CD4-positive, alpha-beta memory T cell (primary cell): ENCODE measurements around the gene ATP5MC2. TPM values are rescaled to one million over a fixed set of nuclear protein-coding genes. Genes with fewer than 3 reads are reported as not detected.
"Not testable (repeated sequence)": the region's sequence is repeated elsewhere in the genome, so short reads cannot be mapped to it uniquely, and the experiment has no call there.

Experiments
- CTCF ChIA-PET: fragments of 350-600 bp; sonication (Branson Sonifier 250); formaldehyde crosslinking; loops from one replicate; lab custom pipeline; 2021; ENCODE audit warnings: inconsistent platforms; ENCODE audit not compliant: partially characterized antibody; lab: Charles Lee
- POLR2A ChIA-PET: fragments of 350-600 bp; sonication (Branson Sonifier 250); formaldehyde crosslinking; loops from one replicate; lab custom pipeline; 2021; ENCODE audit not compliant: partially characterized antibody; lab: Charles Lee
- DNase-seq, 5 donors: peaks; one replicate each; pipeline versions ENCODE4 v3.0.0 to v3.0.0-alpha.2; 2020 to 2022; ENCODE audit warnings: mixed read lengths in 1 of 5
- H3K27ac ChIP-seq: one replicate; pipeline ENCODE4 v1.7.0; 2013; ENCODE audit warnings: low read depth, low read length
- H3K27me3 ChIP-seq: 2 replicates; pipeline ENCODE4 v1.7.0; 2013; ENCODE audit warnings: mild to moderate bottlenecking, low read length, moderate library complexity; ENCODE audit not compliant: insufficient read depth
- H3K36me3 ChIP-seq: 2 replicates; pipeline ENCODE4 v1.7.0; 2013; ENCODE audit warnings: mild to moderate bottlenecking, low read length, moderate library complexity; ENCODE audit not compliant: insufficient read depth
- H3K4me1 ChIP-seq: 2 replicates; pipeline ENCODE4 v1.7.0; 2013; ENCODE audit warnings: mild to moderate bottlenecking, low read length, moderate library complexity; ENCODE audit not compliant: insufficient read depth
- H3K4me3 ChIP-seq, 2 donors: one replicate each; pipeline ENCODE4 v1.7.0; 2013; ENCODE audit warnings: low read length in 2 of 2, mild to moderate bottlenecking in 1 of 2
- H3K9me3 ChIP-seq, 2 donors: one replicate each; pipeline ENCODE4 v1.7.0; 2013; ENCODE audit warnings: low read length in 2 of 2, control low read depth in 1 of 2; ENCODE audit not compliant: control insufficient read depth in 1 of 2
- H3K27ac Mint-ChIP-seq, 7 donors: one replicate each; pipeline ENCODE4 v1.8.0; 2020 to 2021; ENCODE audit warnings: mixed read lengths in 7 of 7, mild to moderate bottlenecking in 6 of 7, inconsistent platforms in 3 of 7, moderate library complexity in 3 of 7
- H3K27me3 Mint-ChIP-seq, 2 donors: one replicate each; pipeline ENCODE4 v1.8.0; 2020 to 2021; ENCODE audit warnings: mixed read lengths in 2 of 2
- H3K36me3 Mint-ChIP-seq, 2 donors: one replicate each; pipeline ENCODE4 v1.8.0; 2020 to 2021; ENCODE audit warnings: mixed read lengths in 2 of 2, inconsistent platforms in 1 of 2, mild to moderate bottlenecking in 1 of 2
- H3K4me1 Mint-ChIP-seq, 4 donors: one replicate each; pipeline ENCODE4 v1.8.0; 2020 to 2021; ENCODE audit warnings: mixed read lengths in 4 of 4, mild to moderate bottlenecking in 1 of 4
- H3K4me3 Mint-ChIP-seq, 8 donors: one replicate each; pipeline ENCODE4 v1.8.0; 2020 to 2021; ENCODE audit warnings: mixed read lengths in 8 of 8, mild to moderate bottlenecking in 7 of 8, moderate library complexity in 6 of 8, inconsistent platforms in 3 of 8
- H3K9me3 Mint-ChIP-seq, 8 donors: one replicate each; pipeline ENCODE4 v1.8.0; 2020 to 2021; ENCODE audit warnings: mixed read lengths in 8 of 8, mild to moderate bottlenecking in 5 of 8, inconsistent platforms in 3 of 8, moderate library complexity in 1 of 8
- intact Hi-C: fragments of 100-400 bp; cut with micrococcal nuclease; formaldehyde crosslinking; loops from one replicate; pipeline ENCODE4 v1.15.1; 2023
- polyA plus RNA-seq, 2 donors: library from polyadenylated mRNA; unstranded; fragments of 300-500 nt; fragmentation: Illumina TruSeq; gene quantifications; one replicate each; pipeline ENCODE4 v1.2.3, GENCODE V29; 2021
- total RNA-seq, 2 experiments: library from RNA; stranded (reverse); gene quantifications; one replicate each; pipeline ENCODE4 v1.2.3, GENCODE V29; 2021

ATP5MC2 gene
- total and polyA plus RNA-seq, 4 experiments from 2014 or later = 238 to 581 (median 382) TPM

DNA sequence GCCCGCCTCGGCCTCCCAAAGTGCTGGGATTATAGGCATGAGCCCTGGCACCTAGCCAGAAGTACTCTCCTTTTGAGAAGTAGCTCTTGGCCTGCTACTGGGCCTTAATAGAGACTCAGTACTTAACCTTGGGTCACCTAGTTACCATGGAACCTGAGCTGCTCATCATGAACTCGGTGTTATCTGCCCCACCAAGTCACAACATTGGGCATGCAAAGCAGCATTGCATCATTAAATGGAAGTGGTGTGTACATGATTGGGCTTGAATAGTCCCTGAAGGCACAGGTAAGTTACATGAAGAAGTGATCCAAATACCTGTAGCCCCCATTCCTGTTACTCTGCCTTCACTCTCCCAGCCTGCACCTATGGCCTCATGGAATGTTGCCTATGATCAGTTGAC, 31.8 kb downstream of the ATP5MC2 start:
- Histone ChIP-seq H3K9me3 (no peaks in the 10 kb centered on the region), H3K36me3 (no peaks in the 10 kb centered on the region), H3K4me1 (no peaks in the 10 kb centered on the region), H3K4me3 (no peak overlapping the region), H3K27ac (no peak overlapping the region), H3K27me3 (no peaks in the 10 kb centered on the region)
- no peaks in the 10 kb centered on the region for H3K4me1 Mint-ChIP-seq
- intact Hi-C loops = no loop called here
- peaks cover 0 to 3% (median 0%) of the 10 kb centered on the region in 8 donors for H3K9me3 Mint-ChIP-seq
- no peak for DNase-seq
- POLR2A ChIA-PET = no interaction called here
- H3K27ac Mint-ChIP-seq = no peak overlapping the region
- H3K27me3 Mint-ChIP-seq = no peaks in the 10 kb centered on the region
- CTCF ChIA-PET = no interaction called here
- no peaks in the 10 kb centered on the region for H3K36me3 Mint-ChIP-seq
- no peak overlapping the region for H3K4me3 Mint-ChIP-seq

DNA sequence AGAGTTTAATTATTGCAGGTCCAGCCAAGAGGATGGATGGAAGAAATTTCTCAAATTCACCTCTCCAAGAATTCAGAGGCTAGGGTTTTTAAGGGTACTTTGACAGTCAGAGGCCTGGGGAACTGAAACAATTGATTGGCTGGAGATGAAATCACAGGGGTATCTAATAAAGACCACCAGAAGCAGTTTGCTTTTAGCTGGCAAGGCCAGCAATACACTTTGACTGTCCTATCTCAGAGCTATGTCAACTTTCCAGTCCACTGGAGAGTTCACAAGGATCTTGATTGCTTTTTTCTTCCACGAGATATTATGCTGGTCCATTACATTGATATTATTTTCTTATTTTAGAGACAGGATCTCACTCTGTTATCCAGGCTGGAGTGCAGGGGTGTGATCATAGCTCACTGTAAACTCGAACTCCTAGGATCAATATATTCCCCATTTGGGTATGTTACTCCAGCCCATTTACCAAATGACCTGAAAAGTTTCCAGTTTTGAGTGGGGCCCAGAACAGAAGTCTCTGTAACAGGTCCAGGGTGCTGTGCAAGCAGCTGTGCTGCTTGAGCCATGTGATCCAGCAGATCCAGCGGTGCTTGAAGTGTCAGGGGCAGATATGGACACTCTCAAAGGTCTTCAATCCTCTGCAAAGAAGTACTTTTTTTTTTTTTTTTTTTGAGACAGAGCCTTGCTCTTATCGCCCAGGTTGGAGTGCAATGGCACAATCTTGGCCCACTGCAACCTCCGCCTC, 32.5 kb downstream of the ATP5MC2 start:
- Mint-ChIP-seq H3K4me1 (no peaks in the 10 kb centered on the region), H3K9me3 (peaks cover 0 to 3% (median 0%) of the 10 kb centered on the region in 8 donors), H3K36me3 (no peaks in the 10 kb centered on the region), H3K27ac (no peak overlapping the region), H3K27me3 (no peaks in the 10 kb centered on the region), H3K4me3 (no peak overlapping the region)
- no peaks in the 10 kb centered on the region for H3K4me1 ChIP-seq
- no peaks in the 10 kb centered on the region for H3K27me3 ChIP-seq
- no peaks in the 10 kb centered on the region for H3K36me3 ChIP-seq
- POLR2A ChIA-PET = no interaction called here
- no peak overlapping the region for H3K4me3 ChIP-seq
- DNase-seq = no peak
- intact Hi-C loops = no loop called here
- CTCF ChIA-PET = no interaction called here
- H3K27ac ChIP-seq = no peak overlapping the region
- H3K9me3 ChIP-seq = no peaks in the 10 kb centered on the region

DNA sequence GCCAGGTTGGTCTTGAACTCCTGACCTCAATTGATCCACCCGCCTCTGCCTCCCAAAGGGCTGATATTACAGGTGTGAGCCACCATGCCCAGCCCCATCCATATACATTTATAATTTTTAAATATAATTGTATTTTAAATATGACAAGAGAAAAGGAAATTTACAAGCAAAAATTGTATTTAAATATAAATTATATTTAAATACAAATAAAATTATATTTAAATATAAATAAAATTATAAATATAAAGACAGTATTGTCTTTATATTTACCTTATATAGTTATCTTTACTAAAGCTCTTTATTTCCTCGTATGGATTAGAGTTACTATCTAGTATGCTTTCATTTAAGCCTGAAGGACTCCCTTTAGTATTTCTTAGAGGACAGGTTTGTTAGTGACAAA, 37.8 kb downstream of the ATP5MC2 start:
- CTCF ChIA-PET = interaction anchor here (0.5 kb wide), 1 partner anchor 1344 kb away, joined by 3 read pairs; no protein-coding TSS in a partner anchor
- no peak overlapping the region for H3K4me3 Mint-ChIP-seq
- no peaks in the 10 kb centered on the region for H3K4me1 ChIP-seq
- intact Hi-C loops = no loop called here
- H3K9me3 ChIP-seq = no peaks in the 10 kb centered on the region
- no peaks in the 10 kb centered on the region for H3K27me3 ChIP-seq
- POLR2A ChIA-PET = interaction anchor here (0.5 kb wide), 1 partner anchor 265 kb away, joined by 3 read pairs; no protein-coding TSS in a partner anchor
- DNase-seq = no peak
- H3K36me3 Mint-ChIP-seq = no peaks in the 10 kb centered on the region
- H3K4me1 Mint-ChIP-seq = no peaks in the 10 kb centered on the region
- H3K36me3 ChIP-seq = no peaks in the 10 kb centered on the region
- H3K4me3 ChIP-seq = no peak overlapping the region
- no peak overlapping the region for H3K27ac ChIP-seq
- H3K9me3 Mint-ChIP-seq = no peaks in the 10 kb centered on the region
- no peaks in the 10 kb centered on the region for H3K27me3 Mint-ChIP-seq
- H3K27ac Mint-ChIP-seq = no peak overlapping the region

DNA sequence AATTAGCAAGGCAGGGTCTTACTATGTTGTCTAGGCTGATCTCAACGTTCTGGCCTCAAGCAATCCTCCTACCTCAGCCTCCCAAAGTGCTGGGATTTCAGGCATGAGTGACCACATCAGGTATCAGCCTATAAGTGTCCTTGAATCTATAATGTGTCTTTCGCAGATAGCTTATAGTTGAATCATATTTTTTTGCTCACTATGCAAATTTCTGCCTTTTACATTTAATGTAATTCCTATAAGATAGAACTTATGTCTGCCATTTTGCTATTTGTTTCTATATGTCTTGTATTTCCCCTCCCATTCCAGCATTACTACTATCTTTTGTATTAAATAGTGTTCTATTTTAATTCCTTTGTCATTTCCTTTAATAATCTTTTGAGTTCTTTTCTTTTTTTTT, 39.2 kb downstream of the ATP5MC2 start:
- no peak overlapping the region for H3K4me3 Mint-ChIP-seq
- peaks cover 0 to 2% (median 0%) of the 10 kb centered on the region in 4 donors for H3K4me1 Mint-ChIP-seq
- H3K27me3 ChIP-seq = no peaks in the 10 kb centered on the region
- intact Hi-C loops = no loop called here
- no peaks in the 10 kb centered on the region for H3K27me3 Mint-ChIP-seq
- H3K36me3 ChIP-seq = no peaks in the 10 kb centered on the region
- POLR2A ChIA-PET = no interaction called here
- H3K27ac Mint-ChIP-seq = no peak overlapping the region
- H3K9me3 Mint-ChIP-seq = no peaks in the 10 kb centered on the region
- no peak for DNase-seq
- CTCF ChIA-PET = no interaction called here
- no peaks in the 10 kb centered on the region for H3K9me3 ChIP-seq
- H3K4me3 ChIP-seq = no peak overlapping the region
- no peak overlapping the region for H3K27ac ChIP-seq
- no peaks in the 10 kb centered on the region for H3K4me1 ChIP-seq
- H3K36me3 Mint-ChIP-seq = no peaks in the 10 kb centered on the region

DNA sequence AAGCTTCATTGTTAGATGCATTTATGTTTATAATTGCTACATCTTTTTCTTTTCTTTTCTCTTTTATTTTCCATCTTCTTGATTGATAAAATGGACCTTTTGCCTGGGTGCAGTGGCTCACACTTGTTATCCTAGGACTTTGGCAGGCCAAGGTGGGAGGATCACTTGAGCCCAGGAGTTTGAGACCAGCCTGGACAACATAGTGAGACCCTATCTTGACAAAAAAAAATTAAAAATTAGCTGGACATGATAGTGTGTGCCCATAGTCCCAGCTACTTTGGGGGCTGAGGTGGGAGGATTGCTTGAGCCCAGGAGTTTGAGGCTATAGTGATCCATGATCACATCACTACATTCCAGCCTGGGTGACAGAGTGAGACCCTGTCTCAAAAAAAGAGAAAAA, 40.2 kb downstream of the ATP5MC2 start:
- POLR2A ChIA-PET, H3K9me3 ChIP-seq, intact Hi-C loops, H3K9me3 Mint-ChIP-seq, H3K27ac ChIP-seq, H3K27ac Mint-ChIP-seq, H3K27me3 ChIP-seq, H3K4me3 Mint-ChIP-seq, H3K4me1 Mint-ChIP-seq, H3K4me1 ChIP-seq, H3K36me3 Mint-ChIP-seq, H3K36me3 ChIP-seq, H3K4me3 ChIP-seq, CTCF ChIA-PET, H3K27me3 Mint-ChIP-seq, DNase-seq: not testable (repeated sequence)

DNA sequence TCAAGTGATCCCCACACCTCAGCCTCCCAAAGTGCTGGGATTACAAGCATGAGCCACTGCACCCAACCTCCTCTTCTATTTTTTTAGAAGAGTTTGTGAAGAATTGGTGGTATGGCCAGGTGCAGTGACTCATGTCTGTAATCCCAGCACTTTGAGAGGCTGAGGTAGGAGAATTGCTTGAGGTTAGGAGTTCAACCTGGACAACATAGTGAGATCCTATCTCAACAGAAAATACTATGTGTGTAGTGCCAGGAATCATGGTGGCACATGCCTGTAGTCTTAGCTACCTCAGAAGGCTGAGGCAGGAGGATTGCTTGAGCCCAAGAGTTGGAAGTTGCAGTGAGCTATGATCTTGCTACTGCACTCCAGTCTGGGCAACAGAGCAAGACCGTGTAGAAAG, 44.2 kb downstream of the ATP5MC2 start:
- no peaks in the 10 kb centered on the region for H3K36me3 Mint-ChIP-seq
- H3K27me3 Mint-ChIP-seq = no peaks in the 10 kb centered on the region
- no peaks in the 10 kb centered on the region for H3K9me3 Mint-ChIP-seq
- POLR2A ChIA-PET = no interaction called here
- H3K4me3 ChIP-seq = no peak overlapping the region
- no peaks in the 10 kb centered on the region for H3K36me3 ChIP-seq
- no peaks in the 10 kb centered on the region for H3K27me3 ChIP-seq
- intact Hi-C loops = no loop called here
- no peak for DNase-seq
- H3K4me1 ChIP-seq = peaks cover 5% of the 10 kb centered on the region
- no peak overlapping the region for H3K4me3 Mint-ChIP-seq
- peaks cover 4 to 5% (median 5%) of the 10 kb centered on the region in 4 donors for H3K4me1 Mint-ChIP-seq
- CTCF ChIA-PET = interaction anchor here (1.5 to 2.4 kb wide), 2 partner anchors 14 to 44 kb away, joined by 3 to 11 read pairs; partner anchors contain the start of gene ATP5MC2
- H3K27ac ChIP-seq = no peak overlapping the region
- no peaks in the 10 kb centered on the region for H3K9me3 ChIP-seq
- no peak overlapping the region for H3K27ac Mint-ChIP-seq

DNA sequence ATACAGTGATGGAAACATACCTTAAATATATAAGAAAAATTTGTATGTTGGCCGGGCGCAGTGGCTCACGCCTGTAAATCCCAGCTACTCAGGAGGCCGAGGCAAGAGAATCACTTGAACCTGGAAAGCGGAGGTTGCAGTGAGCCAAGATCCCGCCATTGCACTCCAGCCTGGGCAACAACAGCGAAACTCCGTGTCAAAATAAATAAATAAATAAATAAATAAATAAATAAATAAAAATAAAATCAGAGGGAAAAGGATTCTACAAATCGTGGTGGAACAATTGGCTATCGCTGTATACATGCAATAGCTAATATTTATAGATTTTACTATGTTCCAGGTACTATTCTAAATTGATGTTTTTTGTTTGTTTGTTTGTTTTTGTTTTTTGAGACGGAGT, 48.0 kb downstream of the ATP5MC2 start:
- ChIA-PET CTCF (interaction anchor here (2.2 kb wide), 1 partner anchor 48 kb away, joined by 13 read pairs; the partner anchor contains the start of gene ATP5MC2), POLR2A (interaction anchor here (1.1 to 5.9 kb wide), 2 partner anchors 48 to 248 kb away, joined by 3 to 38 read pairs; partner anchors contain the start of genes ATP5MC2 and SP1)
- intact Hi-C loops = no loop called here
- H3K4me3 ChIP-seq = no peak overlapping the region
- DNase-seq = no peak
- Mint-ChIP-seq H3K4me3 (no peak overlapping the region), H3K9me3 (peaks cover 0 to 2% (median 0%) of the 10 kb centered on the region in 8 donors), H3K4me1 (peaks cover 31 to 43% (median 36%) of the 10 kb centered on the region in 4 donors), H3K36me3 (peaks cover 0 to 13% of the 10 kb centered on the region in 2 donors), H3K27ac (no peak overlapping the region), H3K27me3 (no peaks in the 10 kb centered on the region)
- peaks cover 34% of the 10 kb centered on the region for H3K4me1 ChIP-seq
- no peak overlapping the region for H3K27ac ChIP-seq
- no peaks in the 10 kb centered on the region for H3K36me3 ChIP-seq
- H3K27me3 ChIP-seq = no peaks in the 10 kb centered on the region
- H3K9me3 ChIP-seq = no peaks in the 10 kb centered on the region
